K562 (cell line): ENCODE data around the gene KLK15. TPM values are rescaled to one million over a fixed set of nuclear protein-coding genes. Genes with fewer than 3 reads are reported as not detected.
A peak's percentile ranks its signal among the peaks of the same experiment; 100 is the strongest.

Experiments used
- BCOR ChIP-seq: fragments of 450-650 bp; IDR thresholded peaks from 2 replicates; pipeline ENCODE4 v1.6.1; 2016
- CBX1 ChIP-seq: sonication (generic); IDR thresholded peaks from 2 replicates; pipeline ENCODE4 v1.6.1; 2016; ENCODE audit warnings: antibody characterized with exemption, low read depth, mild to moderate bottlenecking
- CHAMP1 ChIP-seq: fragments of 450-650 bp; IDR thresholded peaks from 2 replicates; pipeline ENCODE4 v1.6.1; 2016; ENCODE audit warnings: mild to moderate bottlenecking
- CUX1 ChIP-seq: fragments of 200-800 bp; sonication (Bioruptor generic); IDR thresholded peaks from 2 replicates; pipeline ENCODE4 v1.6.1; 2016; ENCODE audit warnings: missing genetic modification characterization, missing compliant biosample characterization
- DLX4 ChIP-seq: fragments of 250-450 bp; sonication (Bioruptor Pico); IDR thresholded peaks from 2 replicates; pipeline ENCODE4 v1.6.1; 2021; ENCODE audit warnings: mild to moderate bottlenecking
- FOXJ3 ChIP-seq: sonication (generic); formaldehyde crosslinking; IDR thresholded peaks from 2 replicates; pipeline ENCODE4 v1.4.0; 2020; ENCODE audit warnings: mild to moderate bottlenecking, missing genetic modification reagents
- MYBL2 ChIP-seq, 2 experiments: fragments of 450-650 bp in 1 of 2; sonication (generic) in 1 of 2; formaldehyde crosslinking in 1 of 2; IDR thresholded peaks; 2 replicates each; pipeline versions ENCODE4 v1.6.1 to v1.8.1; 2017 to 2022; ENCODE audit warnings: borderline replicate concordance in 1 of 2, inconsistent platforms in 1 of 2, low read depth in 1 of 2, mild to moderate bottlenecking in 1 of 2, missing genetic modification reagents in 1 of 2, moderate library complexity in 1 of 2
- NCOA2 ChIP-seq, 2 experiments: fragments of 450-650 bp; IDR thresholded peaks; 2 replicates each; pipeline ENCODE4 v1.6.1; 2018; ENCODE audit warnings: mild to moderate bottlenecking in 2 of 2, moderate library complexity in 1 of 2; ENCODE audit not compliant: partially characterized antibody in 2 of 2
- NR2C1 ChIP-seq, 2 experiments: fragments of 450-650 bp; IDR thresholded peaks; 2 replicates each; pipeline ENCODE4 v1.6.1; 2017; ENCODE audit warnings: mild to moderate bottlenecking in 2 of 2, antibody characterized with exemption in 1 of 2, inconsistent platforms in 1 of 2, missing compliant biosample characterization in 1 of 2, missing genetic modification characterization in 1 of 2
- PCBP2 ChIP-seq: fragments of 200-400 bp; formaldehyde crosslinking; IDR thresholded peaks from 2 replicates; pipeline ENCODE4 v1.6.1; 2018; ENCODE audit warnings: low read length, low read depth, mild to moderate bottlenecking, moderate library complexity; ENCODE audit not compliant: poor library complexity, severe bottlenecking
- PKNOX1 ChIP-seq: fragments of 450-650 bp; IDR thresholded peaks from 2 replicates; pipeline ENCODE4 v1.6.1; 2016
- SIRT6 ChIP-seq: IDR thresholded peaks from one replicate; pipeline ENCODE4 v1.6.1; 2012; ENCODE audit warnings: low read depth, mild to moderate bottlenecking, control low read depth, inconsistent platforms, low read length, moderate library complexity
- SIX5 ChIP-seq, 2 experiments: IDR thresholded peaks; 2 replicates each; pipeline ENCODE4 v1.6.1; 2011; ENCODE audit warnings: low read length in 2 of 2, borderline replicate concordance in 1 of 2, low read depth in 1 of 2, mild to moderate bottlenecking in 1 of 2, moderate library complexity in 1 of 2; ENCODE audit not compliant: insufficient read depth in 1 of 2
- TAF15 ChIP-seq: fragments of 200-400 bp; formaldehyde crosslinking; IDR thresholded peaks from 2 replicates; pipeline ENCODE4 v1.6.1; 2017; ENCODE audit warnings: mild to moderate bottlenecking, low read depth, low read length, moderate library complexity
- YBX1 ChIP-seq: fragments of 450-650 bp; IDR thresholded peaks from 2 replicates; pipeline ENCODE4 v1.7.1; 2016; ENCODE audit warnings: mild to moderate bottlenecking
- ZKSCAN1 ChIP-seq: fragments of 150-350 bp; IDR thresholded peaks from 2 replicates; pipeline ENCODE4 v1.6.1; 2016; ENCODE audit warnings: low read depth, low read length
- polyA plus RNA-seq, 8 experiments: library from polyadenylated mRNA; depleted of rRNA in 4 of 8; stranded (reverse) in 5 of 8; unstranded in 3 of 8; fragments of >200 nt; fragmentation: Nextera tagmentation in 2 of 8; fragmentation: Illumina TruSeq in 1 of 8; extraction: Ambion mirVana in 2 of 8; extraction: Trizol in 1 of 8; gene quantifications; 2 replicates each; pipeline versions ENCODE4 v1.2.1 to v1.2.3, GENCODE V29; 2011 to 2014; ENCODE audit warnings: inconsistent platforms in 1 of 8, missing spikeins in 1 of 8
- total RNA-seq, 7 experiments: library from RNA; depleted of rRNA in 6 of 7; stranded (reverse); fragments of >200 nt in 6 of 7; fragmentation: Illumina TruSeq in 2 of 7; extraction: Trizol in 2 of 7; gene quantifications; 2 replicates each; pipeline versions ENCODE4 v1.2.1 to v1.2.3, GENCODE V29; 2011 to 2021; ENCODE audit warnings: low replicate concordance in 1 of 7

KLK15 gene
- total and polyA plus RNA-seq, 9 of the 15 experiments (the other 6 are each of a cell fraction or from before 2014, with no cell fraction given), result not detected

GRCh38 chr19:50870417-50871089 lies 37.2 kb upstream of the KLK15 start (continued):
- 0 out of 2 replicates have a peak, but pooled peaks have one; percentile 42 for TF ChIP-seq CUX1 (CRISPR knock-in tag)
- TF ChIP-seq PKNOX1, result peak; percentile 30; the same call in 1 of the 2 replicates
- no peak for TF ChIP-seq BCOR
- TF ChIP-seq YBX1, result no peak
- peak; percentile 42 to 44; a peak in 1 of 4 replicates for TF ChIP-seq SIX5 (IDR thresholded peaks at IDR 0.05; ENCODE audit: borderline replicate concordance in 1 of 2, insufficient read depth in 1 of 2, low read depth in 1 of 2, low read length in 2 of 2)
- no peak for TF ChIP-seq PCBP2
- TF ChIP-seq NR2C1 (IDR thresholded peaks at IDR 0.05), result 0 out of 2 replicates have a peak, but pooled peaks have one; percentile 24
- peak; percentile 69 for TF ChIP-seq NR2C1 (tag; IDR thresholded peaks at IDR 0.05)
- peak; percentile 63; the same call in 1 of the 2 replicates for TF ChIP-seq ZKSCAN1
- no peak for TF ChIP-seq NCOA2 (IDR thresholded peaks at IDR 0.05; ENCODE audit: partially characterized antibody in 2 of 2)
- peak; percentile 84; the same call in 1 of the 2 replicates for TF ChIP-seq CBX1
- no peak for TF ChIP-seq TAF15
- TF ChIP-seq SIRT6, result no peak
- peak; percentile 83 for TF ChIP-seq CHAMP1
- TF ChIP-seq FOXJ3, result no peak
- no peak for TF ChIP-seq MYBL2 (IDR thresholded peaks at IDR 0.05; ENCODE audit: low read depth)
- no peak for TF ChIP-seq MYBL2 (CRISPR knock-in tag; IDR thresholded peaks at IDR 0.05; ENCODE audit: borderline replicate concordance)
- TF ChIP-seq DLX4 (CRISPR knock-in tag), result no peak
